Inferior parietal cortex (tissue), 1 donor: ENCODE measurements around the gene SLC6A17.
A peak's percentile ranks its signal among the peaks of the same experiment; 100 is the strongest.

ENCODE experiments used
- DNase-seq: peaks from one replicate; pipeline ENCODE4 v3.0.0-alpha.2; 2016; ENCODE audit errors: extremely low spot score

The SLC6A17 gene

DNA sequence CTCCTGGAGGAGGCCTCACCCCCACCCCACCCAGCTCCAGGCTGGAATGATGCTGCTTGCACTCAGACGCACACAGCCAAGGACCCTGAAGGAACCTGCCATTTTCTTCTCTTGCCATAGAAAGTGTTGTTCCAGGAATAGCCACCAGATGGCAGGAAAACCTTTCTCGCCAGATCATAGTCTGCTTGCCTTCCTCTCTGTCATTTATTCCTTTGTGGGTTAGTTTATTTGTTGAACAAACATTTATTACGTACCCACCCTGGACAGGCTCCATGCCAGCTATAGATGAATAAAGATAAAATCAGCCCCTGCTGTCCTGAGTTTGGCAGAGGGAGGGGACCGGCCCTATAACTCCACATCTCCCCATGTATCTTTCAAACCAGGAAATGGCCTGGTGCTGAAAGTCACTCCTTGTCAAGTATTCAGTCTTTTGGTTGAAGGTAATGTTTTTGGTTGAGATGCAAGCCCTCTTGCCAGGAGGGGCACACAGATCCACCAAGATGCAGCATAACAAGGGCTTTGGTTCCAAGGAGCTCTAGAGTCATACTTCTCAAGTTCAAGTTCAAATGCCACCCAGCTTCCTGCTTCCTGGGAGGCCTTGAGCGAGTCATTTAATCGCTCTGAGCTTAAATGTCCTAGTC, 52.8 kb downstream of the SLC6A17 start:
- DNase-seq: peak; percentile 90

DNA sequence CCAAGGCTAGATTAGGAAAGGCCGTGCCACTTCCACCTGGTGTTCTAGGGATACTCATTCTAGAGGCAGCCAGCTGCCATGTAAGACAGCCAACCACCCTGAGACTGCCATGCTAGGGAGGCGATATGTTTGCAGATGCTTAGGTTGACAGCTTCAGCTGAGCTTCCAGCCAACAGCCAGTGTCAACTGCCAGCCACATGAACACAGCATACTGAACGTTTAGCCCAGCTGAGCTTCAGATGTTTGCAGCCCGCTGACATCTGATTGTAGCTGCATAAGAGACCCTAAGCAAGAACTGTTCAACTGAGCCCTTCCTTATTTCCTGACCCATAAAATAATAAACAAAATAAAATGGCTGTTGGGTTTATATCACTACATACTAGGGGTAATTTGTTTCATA, 54.9 kb downstream of the SLC6A17 start:
- DNase-seq: no peak

DNA sequence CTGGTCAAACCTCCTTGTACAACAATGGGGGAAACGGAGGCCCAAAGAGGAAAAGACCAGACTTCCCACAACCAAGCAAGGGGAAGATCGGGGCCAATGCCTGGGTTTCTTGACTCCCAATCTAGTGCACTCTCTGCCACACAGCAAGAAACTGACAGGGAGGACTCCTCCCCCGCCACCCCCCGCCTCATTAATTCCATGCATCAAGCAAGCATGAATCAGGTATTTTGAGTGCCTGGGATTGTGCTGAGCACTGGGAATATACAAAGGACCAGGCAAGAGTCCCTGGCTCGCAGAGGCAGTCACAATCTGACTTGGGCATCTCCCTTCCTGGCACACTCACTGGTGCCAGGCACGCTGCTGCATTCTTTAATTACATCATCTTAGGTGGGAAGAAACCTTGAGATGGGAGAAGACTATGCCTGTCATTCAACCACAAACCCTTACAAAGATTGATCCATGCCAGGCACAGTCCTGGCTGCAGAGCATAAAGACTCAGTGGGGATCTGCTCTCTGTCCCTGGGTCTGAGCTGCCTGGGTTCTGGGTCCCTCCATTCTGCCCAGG, 55.4 kb downstream of the SLC6A17 start:
- DNase-seq: no peak

DNA sequence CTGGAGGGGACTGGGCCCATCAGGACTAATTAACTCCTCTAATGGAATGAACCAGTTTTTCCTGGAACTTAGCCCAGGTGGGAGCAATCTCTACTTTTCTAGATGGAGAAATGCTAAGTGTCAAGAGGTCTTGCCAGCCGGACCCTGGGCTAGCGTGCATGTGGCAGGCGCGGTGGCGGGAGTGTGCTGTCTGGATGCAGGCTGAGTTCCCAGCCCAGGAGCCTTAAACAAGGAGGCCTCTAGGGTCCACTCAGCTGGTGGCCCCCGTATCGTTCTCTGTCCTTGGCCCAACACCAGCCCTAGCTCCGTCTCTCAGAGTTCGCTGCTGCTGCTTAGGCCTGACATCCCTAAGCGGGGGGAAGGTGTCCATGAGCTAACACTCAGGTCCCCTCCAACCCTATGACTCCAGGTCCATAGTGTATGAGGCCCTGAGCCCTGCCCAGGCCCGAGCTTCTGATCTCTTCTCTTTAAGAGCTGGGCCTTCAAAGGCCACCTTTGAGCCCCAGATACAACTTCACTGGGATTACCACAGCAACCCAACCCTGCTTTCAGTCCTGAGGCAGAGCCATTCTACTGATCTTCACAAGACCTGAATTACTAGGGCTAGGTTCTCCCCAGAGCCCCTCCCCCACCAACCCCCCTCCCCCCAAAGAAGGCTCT, 56.1 kb downstream of the SLC6A17 start:
- no peak for DNase-seq

DNA sequence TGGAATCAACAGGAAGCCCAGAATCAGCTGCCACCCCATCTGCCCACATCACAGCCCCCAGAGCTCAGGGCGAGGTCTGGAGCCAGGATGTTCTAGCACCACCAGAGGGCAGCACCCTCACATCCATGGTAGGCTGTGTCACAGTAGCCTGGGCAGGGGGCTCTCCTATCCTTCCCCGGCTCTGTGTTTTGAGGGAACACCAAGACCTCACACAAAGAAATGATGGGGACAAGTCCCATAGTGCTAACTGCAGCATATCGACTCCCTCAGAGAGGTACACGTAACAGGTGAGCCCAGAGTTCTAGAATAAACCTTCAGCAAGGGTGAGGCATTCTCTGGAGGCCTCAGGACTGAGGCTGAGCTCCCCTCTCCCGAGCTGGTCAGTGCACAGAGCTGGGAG, 57.5 kb downstream of the SLC6A17 start:
- DNase-seq: no peak

DNA sequence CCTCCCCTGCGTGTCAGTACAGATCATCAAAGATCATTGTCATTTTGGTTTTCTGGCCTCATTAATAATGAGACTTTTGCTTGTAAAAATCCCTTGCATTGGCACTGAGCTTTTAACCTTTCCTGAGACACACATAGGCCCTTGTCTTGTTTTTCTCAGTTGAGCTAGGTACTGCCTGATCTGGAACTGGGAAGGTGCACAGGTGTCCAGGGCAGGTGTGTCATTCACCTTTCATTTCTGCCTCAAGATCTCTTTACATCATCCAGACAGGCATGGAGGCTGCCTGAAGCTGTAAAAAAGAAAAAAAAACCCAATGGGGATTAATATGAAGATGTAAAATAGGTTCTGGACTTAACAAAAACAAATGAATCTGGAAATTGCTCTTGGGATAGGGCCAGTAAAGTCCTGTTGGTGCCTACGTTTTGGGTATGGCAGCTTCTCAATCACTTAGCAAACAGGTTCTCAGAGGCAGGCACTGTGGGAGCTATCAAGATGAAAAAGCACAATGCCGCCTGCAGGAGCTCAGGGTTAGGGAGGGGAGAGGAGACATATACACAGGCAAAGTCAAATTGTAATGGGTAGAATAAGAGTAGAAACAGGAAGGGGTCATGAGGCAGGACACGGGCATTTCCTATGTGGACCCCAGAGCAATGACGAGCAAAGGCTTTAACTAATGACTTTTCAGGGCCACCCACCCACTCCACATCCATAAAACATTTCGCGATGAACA, 58.8 kb downstream of the SLC6A17 start:
- no peak for DNase-seq

DNA sequence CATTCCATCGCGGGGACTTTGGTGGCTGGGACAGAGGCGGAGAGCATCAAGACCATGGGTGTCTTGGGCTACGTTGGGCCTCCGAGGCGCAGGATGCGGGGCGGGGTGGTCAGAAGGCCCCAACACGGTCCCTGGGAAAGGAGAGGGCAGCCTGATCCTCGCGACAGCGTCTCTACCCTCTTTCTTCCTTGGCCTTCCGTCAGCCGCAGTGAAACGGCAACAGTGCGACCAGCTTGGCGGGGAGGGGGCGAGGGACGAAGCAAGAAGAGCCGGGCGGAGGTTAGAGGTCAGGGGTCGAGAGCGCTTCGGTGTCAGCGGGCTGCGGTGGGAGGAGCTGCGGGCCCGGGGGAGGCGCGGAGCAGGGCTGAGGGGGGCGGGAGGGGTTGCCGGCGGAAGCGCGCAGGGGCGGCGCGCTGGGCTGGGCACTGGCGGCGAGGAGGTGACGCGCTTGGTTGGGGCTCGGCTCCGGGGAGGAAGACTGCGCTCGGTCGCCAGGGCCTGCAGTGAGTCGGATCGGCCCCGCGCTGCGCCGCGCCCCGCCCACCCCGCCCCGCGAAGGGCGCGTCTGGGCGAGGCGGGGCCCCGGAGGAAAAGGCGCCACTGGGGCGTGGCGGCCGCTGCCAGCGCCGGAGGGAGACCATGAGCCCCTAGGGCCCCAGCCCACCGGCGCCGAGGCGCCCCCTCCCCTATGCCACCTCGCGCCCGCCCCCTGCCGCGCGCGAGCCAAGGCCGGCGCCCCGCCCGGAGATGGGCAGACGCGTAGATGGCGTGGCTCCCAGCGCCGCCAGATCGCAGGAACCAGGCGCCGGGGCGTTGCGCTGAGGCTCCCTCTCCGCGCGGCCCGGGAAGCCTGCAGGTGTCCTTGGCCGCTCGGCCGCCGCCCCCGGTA, 59.7 kb downstream of the SLC6A17 start, which contains the start of gene KCNC4:
TSS of gene KCNC4 (plus strand) at position 600 of the 889 bp plus-strand sequence. CDS start 1,186 bp downstream, outside the sequence.
- peak; percentile 35 for DNase-seq

DNA sequence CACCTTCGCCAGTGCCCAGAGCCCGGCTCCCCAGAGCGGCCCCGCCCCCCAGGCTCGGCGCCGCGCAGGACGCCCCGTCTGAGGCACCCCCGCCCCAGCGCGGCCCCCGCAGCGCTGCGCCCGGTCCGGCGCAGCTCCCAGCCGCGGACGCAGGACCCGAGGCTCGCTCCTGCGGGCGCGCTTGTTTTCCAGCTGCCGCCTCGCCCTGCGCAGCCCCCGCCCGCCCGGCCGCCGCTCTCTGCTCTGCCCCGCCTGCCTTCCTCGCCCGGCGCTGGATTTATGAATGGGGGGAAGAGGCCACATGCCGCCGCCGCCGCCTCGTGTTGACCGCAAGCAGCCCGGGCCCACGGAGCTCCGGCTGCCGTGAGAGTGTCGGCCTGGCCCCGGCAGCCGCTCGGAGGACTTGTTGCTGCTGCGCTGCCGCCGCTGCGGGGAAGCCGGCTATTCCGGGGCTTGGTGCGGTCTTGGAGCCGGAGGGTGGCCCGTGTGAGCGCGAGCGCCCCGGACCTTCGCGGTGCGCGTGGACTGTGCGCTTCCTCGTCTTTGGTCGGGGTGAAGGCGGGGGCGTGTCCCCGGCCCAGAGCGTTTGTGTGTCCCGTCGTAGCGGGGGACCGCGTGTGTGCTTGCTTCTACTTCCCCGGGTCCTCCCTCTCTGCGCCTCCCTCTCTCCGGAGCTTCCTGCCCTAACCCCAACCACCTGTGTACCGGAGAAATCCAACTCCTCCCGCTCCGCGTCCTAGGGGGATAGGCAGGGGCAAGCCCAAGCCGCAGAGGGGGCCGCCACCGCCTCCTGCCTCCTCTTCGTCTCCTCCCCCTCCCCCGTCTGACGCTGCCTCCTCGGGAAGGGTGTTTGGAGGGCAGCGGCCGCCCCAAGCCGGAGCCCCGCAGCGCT, 60.6 kb downstream of the SLC6A17 start:
- DNase-seq: no peak

DNA sequence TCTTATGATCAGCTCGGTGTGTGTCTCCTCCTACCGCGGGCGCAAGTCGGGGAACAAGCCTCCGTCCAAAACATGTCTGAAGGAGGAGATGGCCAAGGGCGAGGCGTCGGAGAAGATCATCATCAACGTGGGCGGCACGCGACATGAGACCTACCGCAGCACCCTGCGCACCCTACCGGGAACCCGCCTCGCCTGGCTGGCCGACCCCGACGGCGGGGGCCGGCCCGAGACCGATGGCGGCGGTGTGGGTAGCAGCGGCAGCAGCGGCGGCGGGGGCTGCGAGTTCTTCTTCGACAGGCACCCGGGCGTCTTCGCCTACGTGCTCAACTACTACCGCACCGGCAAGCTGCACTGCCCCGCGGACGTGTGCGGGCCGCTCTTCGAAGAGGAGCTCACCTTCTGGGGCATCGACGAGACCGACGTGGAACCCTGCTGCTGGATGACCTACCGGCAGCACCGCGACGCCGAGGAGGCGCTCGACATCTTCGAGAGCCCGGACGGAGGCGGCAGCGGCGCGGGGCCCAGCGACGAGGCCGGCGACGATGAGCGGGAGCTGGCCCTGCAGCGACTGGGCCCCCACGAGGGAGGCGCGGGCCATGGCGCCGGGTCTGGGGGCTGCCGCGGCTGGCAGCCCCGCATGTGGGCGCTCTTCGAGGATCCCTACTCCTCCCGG, 61.3 kb downstream of the SLC6A17 start:
- no peak for DNase-seq

DNA sequence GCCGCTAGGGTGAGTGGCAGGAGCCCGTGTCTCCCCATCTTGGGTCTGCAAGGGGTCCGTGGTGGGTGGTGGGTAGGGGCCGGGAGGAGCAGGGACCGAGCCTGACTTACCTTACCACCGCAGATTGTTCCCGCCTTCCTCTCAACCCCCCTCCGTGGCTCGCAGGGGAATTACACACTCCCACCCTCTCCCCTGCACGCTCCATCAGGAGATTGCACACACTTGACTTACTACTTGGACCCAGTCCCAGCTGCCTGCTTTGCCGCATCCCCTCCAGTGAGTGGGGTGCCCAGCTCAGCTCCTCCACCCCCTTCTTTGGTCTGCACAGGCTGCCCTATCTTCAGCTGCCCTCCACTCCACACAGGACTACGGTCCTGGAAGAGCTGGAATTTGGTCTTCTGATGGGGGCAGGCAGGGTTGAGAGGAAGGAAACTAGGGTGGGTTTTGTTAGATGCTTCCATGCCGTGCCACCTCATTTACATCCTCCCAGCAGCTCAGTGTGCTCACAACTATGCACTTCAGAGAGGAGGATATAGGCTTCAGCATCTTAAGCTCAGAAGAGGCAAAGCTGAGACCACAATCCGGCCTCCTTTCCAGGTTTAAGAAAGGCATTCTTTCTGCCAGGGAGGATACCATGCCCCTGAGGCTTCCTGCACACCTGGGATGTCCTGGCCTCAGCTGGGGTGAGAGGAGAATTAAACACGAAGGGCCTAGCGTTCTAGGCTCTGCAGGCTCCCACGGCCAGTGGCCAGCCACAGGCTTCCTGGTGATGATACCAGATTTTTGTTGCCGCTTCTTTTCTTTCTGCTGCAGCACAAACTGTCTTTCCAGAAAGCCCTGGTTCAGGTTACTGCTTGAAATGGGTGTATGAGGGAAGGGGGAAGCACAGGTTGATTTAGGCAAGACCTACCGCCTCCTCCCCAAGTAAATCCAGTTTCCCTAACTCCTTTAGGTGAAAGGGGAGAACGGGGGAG, 62.2 kb downstream of the SLC6A17 start:
- peak; percentile 27 for DNase-seq

DNA sequence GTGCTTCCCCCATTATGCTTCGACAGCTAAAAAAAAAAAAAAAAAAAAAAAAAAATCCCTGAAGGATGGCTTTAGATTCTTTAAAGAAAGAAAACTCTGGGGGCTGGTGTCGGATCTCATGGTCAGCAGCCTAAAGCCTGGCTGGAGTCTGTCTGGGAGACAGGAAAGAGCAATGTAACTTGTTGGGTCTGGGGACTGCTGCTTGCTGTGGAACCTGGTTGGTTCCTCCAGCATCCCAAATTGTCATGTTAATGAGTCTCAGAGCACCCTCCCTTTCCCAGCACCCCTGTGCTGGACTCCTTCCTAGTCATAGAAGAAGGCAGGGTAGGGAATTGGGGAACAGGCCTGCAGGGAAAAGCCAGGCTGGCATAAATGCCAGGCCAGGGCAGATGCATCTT, 62.8 kb downstream of the SLC6A17 start:
- DNase-seq: no peak

DNA sequence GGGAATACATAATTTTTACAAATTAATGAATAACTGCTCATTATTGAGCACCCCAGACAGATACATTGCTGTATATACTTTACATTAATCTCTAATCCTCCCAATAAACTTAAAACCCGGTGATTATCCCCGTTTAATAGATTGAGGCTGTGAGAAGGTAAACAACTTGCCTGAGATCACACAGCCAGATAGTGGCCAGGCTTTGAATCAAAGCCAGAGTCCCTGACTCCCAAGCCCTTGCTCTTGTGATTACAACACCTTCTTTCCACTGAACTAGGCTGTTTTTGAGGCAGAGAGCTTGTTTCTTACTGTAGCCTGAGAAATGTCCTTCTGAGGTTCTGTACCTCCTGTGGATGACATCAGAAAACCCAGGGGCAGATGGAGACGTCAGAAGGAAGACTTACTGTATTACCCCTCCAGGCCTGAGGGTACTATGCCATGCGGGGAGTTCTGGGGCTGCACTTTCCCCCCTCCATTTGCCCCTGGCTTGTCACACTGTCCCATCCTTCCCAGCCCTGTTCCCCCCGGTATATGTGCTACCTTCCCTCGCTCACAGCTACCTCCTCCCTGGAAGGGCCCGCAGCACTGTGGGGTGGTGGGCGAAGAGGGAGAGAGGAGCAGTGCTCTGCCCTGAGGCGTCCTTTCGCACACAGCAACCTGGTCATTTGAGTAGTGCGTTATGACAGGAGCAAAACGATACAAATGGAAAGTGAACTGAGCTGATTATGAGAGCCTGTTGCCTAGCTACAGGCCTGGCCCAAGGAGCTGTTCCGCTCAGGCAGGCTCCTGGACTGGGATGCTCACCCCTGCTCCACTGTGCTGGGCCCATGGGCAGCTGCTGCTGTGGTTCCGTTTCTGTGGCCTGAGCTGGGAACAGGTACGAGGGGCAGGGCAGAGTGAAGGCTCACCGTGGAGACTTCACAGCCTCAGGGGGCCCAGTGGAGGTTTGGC, 64.4 kb downstream of the SLC6A17 start:
- peak; percentile 17 for DNase-seq

DNA sequence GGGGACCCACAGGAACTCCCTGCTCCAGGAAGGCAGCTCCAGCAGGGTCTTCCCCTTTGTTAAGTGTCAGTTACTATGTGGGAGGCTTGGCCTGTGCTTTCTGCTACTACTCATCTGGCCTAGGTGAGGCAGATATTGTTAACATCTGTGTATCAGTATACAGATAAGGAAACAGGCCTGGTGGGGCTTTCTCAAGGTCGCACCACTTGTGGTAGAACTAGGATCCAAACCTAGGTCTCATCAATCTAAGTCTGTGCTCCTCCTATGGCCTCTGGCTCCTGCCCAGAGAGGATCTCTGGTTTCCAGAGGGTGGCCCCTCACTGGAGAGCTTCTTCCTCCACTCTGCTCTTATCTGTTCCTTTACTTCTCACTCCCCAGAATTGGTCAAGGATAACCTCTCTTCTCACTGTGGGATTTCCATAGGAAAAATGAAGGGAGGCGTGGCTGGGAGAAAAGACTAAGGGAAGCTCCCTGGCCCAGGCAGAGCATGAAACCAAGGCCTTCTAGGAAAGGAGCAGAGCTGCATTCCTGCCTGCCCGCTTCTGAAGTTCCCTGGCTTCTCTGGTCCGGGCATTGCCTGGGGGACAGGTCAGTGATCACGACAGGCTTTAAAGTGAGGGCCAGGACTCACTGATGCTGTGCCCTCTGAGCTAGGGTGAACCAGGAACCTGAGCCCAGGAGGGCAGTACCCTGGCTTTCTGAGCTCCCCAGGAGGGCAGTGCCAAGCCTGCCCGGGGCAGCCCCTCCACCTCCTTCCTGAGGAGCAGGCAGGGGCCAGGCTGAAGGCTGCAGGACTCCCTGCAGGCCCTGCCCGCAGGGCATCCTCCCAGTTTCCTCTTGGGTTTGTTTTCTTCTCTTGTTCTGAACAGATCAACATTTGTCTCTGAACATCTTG, 65.6 kb downstream of the SLC6A17 start:
- no peak for DNase-seq

DNA sequence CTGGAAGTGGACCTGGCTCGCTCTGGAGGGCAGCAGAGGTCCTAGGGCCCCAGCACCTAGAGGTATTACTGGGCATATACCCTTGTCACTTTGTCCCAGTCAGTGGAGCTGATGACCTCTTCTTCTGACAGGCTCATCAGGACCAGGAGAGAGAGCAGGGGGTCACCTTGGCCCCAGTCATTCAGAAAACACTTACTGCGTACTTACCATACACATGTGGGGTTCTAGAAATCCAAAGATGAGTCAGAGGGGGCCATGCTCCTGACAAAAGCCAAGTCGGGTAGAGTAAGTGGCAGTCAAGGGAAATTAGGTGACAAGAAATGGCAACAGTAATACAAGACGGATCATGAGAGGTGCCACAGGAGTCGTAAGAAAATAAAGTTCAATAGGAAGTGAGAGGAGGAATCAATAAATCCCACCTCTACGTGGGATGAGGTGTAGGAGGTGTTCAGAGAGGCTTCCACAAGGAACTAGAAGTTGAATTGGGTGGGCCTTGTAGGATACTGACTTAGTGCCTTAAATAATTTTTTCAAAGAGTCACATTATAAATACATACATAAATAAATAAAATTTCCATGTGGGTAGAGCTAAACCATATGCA, 66.7 kb downstream of the SLC6A17 start:
- DNase-seq: no peak

DNA sequence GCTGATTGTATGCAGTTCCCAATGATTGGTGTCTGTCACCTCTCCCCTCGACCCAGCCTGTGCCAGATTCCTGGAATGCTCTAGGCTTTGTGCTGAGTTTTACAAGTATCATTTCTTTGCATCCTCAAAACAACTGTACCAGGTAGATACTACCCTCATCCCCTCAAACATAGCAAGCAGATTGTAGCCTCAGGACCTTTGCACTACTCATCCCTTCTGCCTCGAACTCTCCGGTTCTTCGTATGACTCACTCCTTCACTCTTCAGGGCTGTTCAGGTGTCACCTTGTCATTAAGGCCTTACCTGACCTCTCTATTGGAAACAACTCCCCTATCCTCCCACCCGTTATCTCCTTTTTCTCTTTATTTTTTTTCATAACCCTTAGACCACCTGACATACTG, 67.8 kb downstream of the SLC6A17 start:
- DNase-seq: no peak

DNA sequence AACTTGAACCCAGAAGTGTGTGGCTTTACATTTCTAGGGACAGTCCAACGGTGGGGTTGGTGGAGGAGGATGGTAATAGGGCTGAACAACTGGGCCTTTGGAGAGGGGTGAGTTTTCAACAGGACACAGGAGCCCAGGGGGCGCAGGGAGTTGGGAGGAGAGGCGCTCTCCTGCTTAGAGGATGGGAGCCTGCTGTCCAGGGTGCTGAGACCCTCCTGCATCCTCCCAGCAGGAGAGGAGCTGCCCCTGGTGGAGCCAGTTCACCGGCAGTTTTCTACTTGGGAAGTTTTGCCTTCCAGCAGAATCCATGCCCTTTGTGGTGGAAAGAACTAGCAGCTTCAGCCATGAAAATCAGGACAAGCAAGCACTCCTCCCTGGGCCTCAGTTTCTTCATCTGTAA, 68.4 kb downstream of the SLC6A17 start:
- no peak for DNase-seq
